ENCODE data around the gene SLC8A1.

SLC8A1 gene

GRCh38 chr2:40300391-40300790 is 151.5 kb downstream of the SLC8A1 start:
- DNase-seq, result no peak

- no peak for DNase-seq
These were observed 152.1 kb downstream of the SLC8A1 start for GRCh38 chr2:40299781-40300180.

GRCh38 chr2:40299173-40299572 is 152.7 kb downstream of the SLC8A1 start:
- no peak for DNase-seq

- DNase-seq, result no peak
These were observed 153.9 kb downstream of the SLC8A1 start for GRCh38 chr2:40298026-40298425.

GRCh38 chr2:40292291-40292690 is 159.6 kb downstream of the SLC8A1 start:
- no peak for DNase-seq

- DNase-seq, result no peak
These were observed 162.0 kb downstream of the SLC8A1 start for GRCh38 chr2:40289771-40290404.

- no peak for DNase-seq
These were observed 164.1 kb downstream of the SLC8A1 start for GRCh38 chr2:40287773-40288172.

- no peak for DNase-seq
These were observed 164.7 kb downstream of the SLC8A1 start for GRCh38 chr2:40287195-40287594.

GRCh38 chr2:40286721-40287120 is 165.2 kb downstream of the SLC8A1 start:
- no peak for DNase-seq

- DNase-seq, result no peak
These were observed 166.5 kb downstream of the SLC8A1 start for GRCh38 chr2:40285391-40285790.

- no peak for DNase-seq
These were observed 167.1 kb downstream of the SLC8A1 start for GRCh38 chr2:40284797-40285196.

GRCh38 chr2:40283111-40283909 is 168.6 kb downstream of the SLC8A1 start:
- DNase-seq, result no peak

GRCh38 chr2:40282428-40282827 is 169.5 kb downstream of the SLC8A1 start:
- DNase-seq, result no peak

- no peak for DNase-seq
These were observed 170.6 kb downstream of the SLC8A1 start for GRCh38 chr2:40281021-40281940.

- no peak for DNase-seq
These were observed 172.4 kb downstream of the SLC8A1 start for GRCh38 chr2:40279482-40279881.

- no peak for DNase-seq
These were observed 172.9 kb downstream of the SLC8A1 start for GRCh38 chr2:40279001-40279400.

GRCh38 chr2:40276076-40276475 is 175.8 kb downstream of the SLC8A1 start:
- DNase-seq, result no peak

- no peak for DNase-seq
These were observed 177.6 kb downstream of the SLC8A1 start for GRCh38 chr2:40274270-40274669.

GRCh38 chr2:40273734-40274182 is 178.1 kb downstream of the SLC8A1 start:
- no peak for DNase-seq

GRCh38 chr2:40271094-40271493 is 180.8 kb downstream of the SLC8A1 start:
- no peak for DNase-seq

- DNase-seq, result no peak
These were observed 181.5 kb downstream of the SLC8A1 start for GRCh38 chr2:40270372-40270771.

GRCh38 chr2:40268566-40268965 is 183.3 kb downstream of the SLC8A1 start:
- DNase-seq, result no peak

- DNase-seq, result no peak
These were observed 185.7 kb downstream of the SLC8A1 start for GRCh38 chr2:40266201-40266600.
